SK-N-SH (cell line): Measurements from ENCODE around the gene TRAPPC13. TPM values are rescaled to one million over a fixed set of nuclear protein-coding genes. Genes with fewer than 3 reads are reported as not detected.

Source experiments
- CTCF ChIA-PET: fragments of 300-600, 350-600 bp; formaldehyde crosslinking; extraction: SDS; loops from one replicate; lab custom pipeline; 2021; lab: Yijun Ruan, JAX
- POLR2A ChIA-PET: fragments of 350-600 bp; sonication (Branson Sonifier 250); formaldehyde crosslinking; extraction: SDS; loops from one replicate; lab custom pipeline; 2020; ENCODE audit warnings: antibody characterized with exemption, inconsistent platforms; lab: Yijun Ruan, JAX
- DNase-seq: peaks from one replicate; pipeline ENCODE4 v3.0.0; 2012
- H2AFZ ChIP-seq: fragments of 200-600 bp; sonication (generic); 2 replicates; pipeline ENCODE4 v1.8.1; 2016; ENCODE audit warnings: antibody characterized with exemption, mild to moderate bottlenecking, low read depth
- H3F3A ChIP-seq: fragments of 200-600 bp; sonication (generic); replicated peaks from 2 replicates; pipeline ENCODE3; 2016; ENCODE audit warnings: antibody characterized with exemption, mild to moderate bottlenecking; ENCODE audit not compliant: insufficient read depth
- H3K27ac ChIP-seq, 2 experiments: fragments of 200-500 bp in 1 of 2; fragments of 200-600 bp in 1 of 2; sonication (Bioruptor generic) in 1 of 2; sonication (generic), shearing (Covaris generic) in 1 of 2; 2 replicates each; pipeline versions ENCODE4 v1.5.1 to v1.6.1; 2014 to 2016; ENCODE audit warnings: low read depth in 2 of 2, inconsistent platforms in 1 of 2, low read length in 1 of 2, mild to moderate bottlenecking in 1 of 2, mixed read lengths in 1 of 2
- H3K27me3 ChIP-seq: fragments of 200-600 bp; sonication (generic), shearing (Covaris generic); 2 replicates; pipeline ENCODE4 v1.6.1; 2016; ENCODE audit warnings: mixed run types; ENCODE audit not compliant: insufficient read depth
- H3K36me3 ChIP-seq, 2 experiments: fragments of 200-500 bp in 1 of 2; fragments of 200-600 bp in 1 of 2; sonication (Bioruptor generic) in 1 of 2; sonication (generic) in 1 of 2; replicated peaks in 1 of 2; 2 replicates each; pipeline versions ENCODE3 to v1.5.1; 2014 to 2016; ENCODE audit warnings: low read length in 1 of 2, mild to moderate bottlenecking in 1 of 2; ENCODE audit not compliant: insufficient read depth in 2 of 2, control insufficient read depth in 1 of 2
- H3K4me1 ChIP-seq, 2 experiments: fragments of 200-500 bp in 1 of 2; fragments of 200-600 bp in 1 of 2; sonication (Bioruptor generic) in 1 of 2; sonication (generic), shearing (Covaris generic) in 1 of 2; 2 replicates each; pipeline versions ENCODE4 v1.5.1 to v1.6.1; 2014 to 2016; ENCODE audit warnings: low read depth in 1 of 2, low read length in 1 of 2, mixed run types in 1 of 2; ENCODE audit not compliant: insufficient read depth in 2 of 2, control insufficient read depth in 1 of 2
- H3K4me2 ChIP-seq: fragments of 200-600 bp; sonication (generic), shearing (Covaris generic); 2 replicates; pipeline ENCODE4 v1.6.1; 2017; ENCODE audit warnings: mixed run types
- H3K4me3 ChIP-seq, 2 experiments: fragments of 200-500 bp in 1 of 2; fragments of 200-600 bp in 1 of 2; sonication (Bioruptor generic) in 1 of 2; sonication (generic), shearing (Covaris generic) in 1 of 2; 2 replicates each; pipeline versions ENCODE4 v1.5.1 to v1.8.1; 2014 to 2016; ENCODE audit warnings: low read depth in 2 of 2, inconsistent platforms in 1 of 2, low read length in 1 of 2, mild to moderate bottlenecking in 1 of 2, mixed read lengths in 1 of 2, moderate library complexity in 1 of 2
- H3K79me2 ChIP-seq: fragments of 200-600 bp; sonication (generic); 2 replicates; pipeline ENCODE4 v1.8.1; 2017; ENCODE audit warnings: mild to moderate bottlenecking; ENCODE audit not compliant: insufficient read depth
- H3K9ac ChIP-seq: fragments of 200-600 bp; sonication (generic); 2 replicates; pipeline ENCODE4 v1.6.1; 2017; ENCODE audit warnings: mixed run types
- H3K9me2 ChIP-seq: fragments of 200-600 bp; sonication (generic); 2 replicates; pipeline ENCODE4 v1.6.1; 2017; ENCODE audit warnings: mixed run types
- H3K9me3 ChIP-seq: fragments of 200-600 bp; sonication (generic); 2 replicates; pipeline ENCODE4 v1.6.1; 2017; ENCODE audit warnings: mixed run types, mild to moderate bottlenecking, moderate library complexity
- H4K20me1 ChIP-seq: fragments of 200-600 bp; sonication (generic); 2 replicates; pipeline ENCODE4 v1.6.1; 2017; ENCODE audit warnings: mild to moderate bottlenecking, mixed run types; ENCODE audit not compliant: insufficient read depth
- CHD2 ChIP-seq: fragments of 150-350 bp; IDR thresholded peaks from 2 replicates; pipeline ENCODE4 v1.6.1; 2018; ENCODE audit warnings: low read length; ENCODE audit not compliant: partially characterized antibody
- CTCF ChIP-seq: fragments of 200-600 bp; sonication (generic); IDR thresholded peaks from 2 replicates; pipeline ENCODE4 v1.6.1; 2017; ENCODE audit warnings: antibody characterized with exemption, mild to moderate bottlenecking, moderate library complexity
- ELF1 ChIP-seq: IDR thresholded peaks from 2 replicates; pipeline ENCODE4 v1.4.0; 2012
- GABPA ChIP-seq: IDR thresholded peaks from 2 replicates; pipeline ENCODE4 v1.4.0; 2012; ENCODE audit warnings: low read depth, mild to moderate bottlenecking
- GATA2 ChIP-seq: sonication (generic); formaldehyde crosslinking; IDR thresholded peaks from 2 replicates; pipeline ENCODE4 v1.5.0; 2020; ENCODE audit warnings: mild to moderate bottlenecking, missing genetic modification reagents
- MAX ChIP-seq: IDR thresholded peaks from 2 replicates; pipeline ENCODE4 v1.4.0; 2012; ENCODE audit warnings: low read depth
- NFIC ChIP-seq: IDR thresholded peaks from 2 replicates; pipeline ENCODE4 v1.4.0; 2012; ENCODE audit warnings: borderline replicate concordance
- POLR2AphosphoS5 ChIP-seq: IDR thresholded peaks from 2 replicates; pipeline ENCODE4 v1.6.1; 2012; ENCODE audit warnings: low read depth, low read length
- REST ChIP-seq: IDR thresholded peaks from 2 replicates; pipeline ENCODE4 v1.6.1; 2012; ENCODE audit warnings: mild to moderate bottlenecking, low read depth, low read length, moderate library complexity
- USF1 ChIP-seq: IDR thresholded peaks from 2 replicates; pipeline ENCODE4 v1.4.0; 2012; ENCODE audit warnings: low read depth, borderline replicate concordance
- YY1 ChIP-seq: IDR thresholded peaks from 2 replicates; pipeline ENCODE4 v1.4.0; 2012; ENCODE audit warnings: low read depth, mild to moderate bottlenecking
- ZBTB33 ChIP-seq: IDR thresholded peaks from 2 replicates; pipeline ENCODE4 v1.4.0; 2012; ENCODE audit warnings: low read depth, borderline replicate concordance
- whole genome bisulfite sequencing: methylation state at CpG from one replicate; pipeline ENCODE4 v1.1.6; 2017; ENCODE audit warnings: low lambda C conversion rate; 5-methylcytosine and 5-hydroxymethylcytosine counted together
- polyA plus RNA-seq, 3 experiments: library from polyadenylated mRNA; depleted of rRNA; stranded (reverse); fragments of >200 nt; gene quantifications; 2 replicates each; pipeline ENCODE4 v1.2.3, GENCODE V29; 2012

Gene TRAPPC13
- polyA plus RNA-seq (2012; rRNA removed): 10.7 and 18.2 TPM in 2 replicates
- 14.6 and 18.3 TPM in 2 replicates for polyA plus RNA-seq (2012; cell fraction: cytosol; rRNA removed)
- 13.3 and 35.6 TPM in 2 replicates for polyA plus RNA-seq (2012; cell fraction: nucleus; rRNA removed)

GRCh38 chr5:65624571-65625555 is at the start of gene TRAPPC13, which contains the start of gene SHLD3:
TSS of gene TRAPPC13 (plus strand) at chr5:65625027. CDS start at chr5:65625061, 34 bp downstream.
TSS of gene SHLD3 (plus strand) at chr5:65625027. CDS start at chr5:65629588, 4,561 bp downstream.
- WGBS: under 1% methylated on average over 34 of the region's 36 CpGs
- no peaks in the 10 kb centered on the region for H3K9me3 ChIP-seq
- peak within 1 kb of the TSS; percentile 82 for H2AFZ ChIP-seq
- no peaks in the 10 kb centered on the region for H3K27me3 ChIP-seq
- peak; percentile 65 for TF ChIP-seq POLR2AphosphoS5
- peak; percentile 19; the same call in 1 of the 2 replicates for TF ChIP-seq CTCF
- peak; percentile 84 for TF ChIP-seq CHD2
- TF ChIP-seq GABPA: peak; percentile 85
- TF ChIP-seq USF1: no peak
- TF ChIP-seq MAX: peak; percentile 84
- TF ChIP-seq REST: peak; percentile 67; the same call in 1 of the 2 replicates
- peak; percentile 85 for TF ChIP-seq YY1
- TF ChIP-seq ZBTB33: peak; percentile 89
- TF ChIP-seq GATA2: no peak
- TF ChIP-seq ELF1: peak; percentile 55
- TF ChIP-seq NFIC: no peak
- H3K9me2 ChIP-seq: no peaks in the 10 kb centered on the region
- CTCF ChIA-PET: interaction anchor here (1.3 kb wide), 1 partner anchor 17 kb away, joined by 3 read pairs; no protein-coding TSS in a partner anchor
- peak; percentile 73 for DNase-seq
- H4K20me1 ChIP-seq: no peaks in the 10 kb centered on the region; the same call in 1 of the 2 replicates
- POLR2A ChIA-PET: interaction anchor here (1.0 kb wide), 1 partner anchor 515 kb away, joined by 4 read pairs; no protein-coding TSS in a partner anchor
- H3K36me3 ChIP-seq: peaks cover 9 to 18% of the 10 kb centered on the region in 2 experiments
- peak within 1 kb of the TSS; percentile 78 to 97 for H3K4me3 ChIP-seq
- peak within 1 kb of the TSS; percentile 77 for H3K9ac ChIP-seq
- peak within 1 kb of the TSS; percentile 90 to 96 for H3K27ac ChIP-seq
- peaks cover 92% of the 10 kb centered on the region for H3K79me2 ChIP-seq
- H3K4me2 ChIP-seq: peak within 1 kb of the TSS; percentile 89
- H3K4me1 ChIP-seq: peaks cover 0 to 13% of the 10 kb centered on the region in 2 experiments; a peak in 2 of 4 replicates
- peaks cover 2% of the 10 kb centered on the region for H3F3A ChIP-seq
